B cell (primary cell): ENCODE data around the gene UCMA.

Experiments used
- CTCF ChIP-seq: fragments of 200-600 bp; IDR thresholded peaks from one replicate; pipeline ENCODE4 v1.8.0; 2022; ENCODE audit warnings: antibody characterized with exemption, mild to moderate bottlenecking
- EZH2 ChIP-seq: IDR thresholded peaks from 2 replicates; pipeline ENCODE4 v1.6.1; 2012; ENCODE audit warnings: borderline replicate concordance, low read depth, mild to moderate bottlenecking, moderate library complexity, low read length; ENCODE audit not compliant: insufficient read depth, poor library complexity, severe bottlenecking

DNA sequence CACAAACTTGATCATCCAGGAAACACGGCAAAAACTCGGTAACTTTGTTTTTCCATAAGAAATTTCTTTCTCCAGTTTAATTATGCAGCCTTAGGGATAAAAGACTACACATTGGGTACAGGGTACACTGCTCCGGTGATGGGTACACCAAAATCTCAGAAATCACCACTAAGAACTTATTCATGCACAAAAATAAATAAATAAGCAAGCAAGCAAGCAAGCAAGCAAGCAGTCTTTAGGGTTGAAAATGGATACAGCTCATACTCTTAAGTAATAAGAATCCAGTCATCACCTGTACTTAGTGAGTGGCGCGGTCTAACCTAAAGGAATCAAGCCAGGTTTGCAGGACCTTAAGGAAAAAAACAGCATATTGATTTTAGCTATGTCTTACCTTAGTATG lies 42.8 kb downstream of the UCMA start:
- TF ChIP-seq CTCF (no peak), EZH2 (no peak)
